ENCODE measurements around the gene PTS. TPM values are rescaled to one million over a fixed set of nuclear protein-coding genes. Genes with fewer than 3 reads are reported as not detected.
A peak's percentile ranks its signal among the peaks of the same experiment; 100 is the strongest.
"Not testable (repeated sequence)": the region's sequence is repeated elsewhere in the genome, so short reads cannot be mapped to it uniquely, and the experiment has no call there.

The PTS gene
- polyA plus RNA-seq, 2 of the 4 experiments (the other 2 are of a cell fraction), result 33.9 to 48.5 TPM

- ATAC-seq (no peak), FAIRE-seq (no peak), DNase-seq (ENCODE audit: low read depth in 1 of 2, low spot score in 1 of 2) (no peak)
- POLR2A ChIA-PET, result no interaction called here
- Histone ChIP-seq H3K4me2 (no peak overlapping the region), H3K9me3 (no peaks in the 10 kb centered on the region), H3K27ac (no peak overlapping the region), H3K4me3 (no peak overlapping the region), H3K4me1 (no peaks in the 10 kb centered on the region)
- CTCF ChIA-PET, result no interaction called here
- no peak for TF ChIP-seq HEYL (CRISPR knock-in tag; IDR thresholded peaks at IDR 0.05)
- no peak for TF ChIP-seq FOSB (CRISPR knock-in tag; IDR thresholded peaks at IDR 0.05)
- TF ChIP-seq RNF2 (IDR thresholded peaks at IDR 0.05; ENCODE audit: borderline replicate concordance, low read depth), result no peak
- TF ChIP-seq RARB (CRISPR knock-in tag; IDR thresholded peaks at IDR 0.05), result no peak
- no peak for TF ChIP-seq RAD21 (conservative IDR thresholded peaks at IDR 0.05 in 1 of 2, IDR thresholded peaks at IDR 0.05 in 1 of 2)
- TF ChIP-seq, protein P1, sequence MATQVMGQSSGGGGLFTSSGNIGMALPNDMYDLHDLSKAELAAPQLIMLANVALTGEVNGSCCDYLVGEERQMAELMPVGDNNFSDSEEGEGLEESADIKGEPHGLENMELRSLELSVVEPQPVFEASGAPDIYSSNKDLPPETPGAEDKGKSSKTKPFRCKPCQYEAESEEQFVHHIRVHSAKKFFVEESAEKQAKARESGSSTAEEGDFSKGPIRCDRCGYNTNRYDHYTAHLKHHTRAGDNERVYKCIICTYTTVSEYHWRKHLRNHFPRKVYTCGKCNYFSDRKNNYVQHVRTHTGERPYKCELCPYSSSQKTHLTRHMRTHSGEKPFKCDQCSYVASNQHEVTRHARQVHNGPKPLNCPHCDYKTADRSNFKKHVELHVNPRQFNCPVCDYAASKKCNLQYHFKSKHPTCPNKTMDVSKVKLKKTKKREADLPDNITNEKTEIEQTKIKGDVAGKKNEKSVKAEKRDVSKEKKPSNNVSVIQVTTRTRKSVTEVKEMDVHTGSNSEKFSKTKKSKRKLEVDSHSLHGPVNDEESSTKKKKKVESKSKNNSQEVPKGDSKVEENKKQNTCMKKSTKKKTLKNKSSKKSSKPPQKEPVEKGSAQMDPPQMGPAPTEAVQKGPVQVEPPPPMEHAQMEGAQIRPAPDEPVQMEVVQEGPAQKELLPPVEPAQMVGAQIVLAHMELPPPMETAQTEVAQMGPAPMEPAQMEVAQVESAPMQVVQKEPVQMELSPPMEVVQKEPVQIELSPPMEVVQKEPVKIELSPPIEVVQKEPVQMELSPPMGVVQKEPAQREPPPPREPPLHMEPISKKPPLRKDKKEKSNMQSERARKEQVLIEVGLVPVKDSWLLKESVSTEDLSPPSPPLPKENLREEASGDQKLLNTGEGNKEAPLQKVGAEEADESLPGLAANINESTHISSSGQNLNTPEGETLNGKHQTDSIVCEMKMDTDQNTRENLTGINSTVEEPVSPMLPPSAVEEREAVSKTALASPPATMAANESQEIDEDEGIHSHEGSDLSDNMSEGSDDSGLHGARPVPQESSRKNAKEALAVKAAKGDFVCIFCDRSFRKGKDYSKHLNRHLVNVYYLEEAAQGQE (IDR thresholded peaks at IDR 0.05), result no peak
- TF ChIP-seq ZC3H11A (IDR thresholded peaks at IDR 0.05), result no peak
- TF ChIP-seq CHD2 (IDR thresholded peaks at IDR 0.05; ENCODE audit: low read length, partially characterized antibody), result no peak
- TF ChIP-seq MYC (IDR thresholded peaks at IDR 0.05; ENCODE audit: borderline replicate concordance, low read length), result no peak
- no peak for TF ChIP-seq RFX5 (IDR thresholded peaks at IDR 0.05)
- no peak for TF ChIP-seq NFE2L2 (conservative IDR thresholded peaks at IDR 0.05; ENCODE audit: low read length)
- no peak for TF ChIP-seq HOXA7 (CRISPR knock-in tag; IDR thresholded peaks at IDR 0.05)
- TF ChIP-seq ATOH8 (CRISPR knock-in tag; IDR thresholded peaks at IDR 0.05; ENCODE audit: low read depth), result no peak
Measured at GRCh38 chr11:112186304-112186703, 39.9 kb upstream of the PTS start.

DNA sequence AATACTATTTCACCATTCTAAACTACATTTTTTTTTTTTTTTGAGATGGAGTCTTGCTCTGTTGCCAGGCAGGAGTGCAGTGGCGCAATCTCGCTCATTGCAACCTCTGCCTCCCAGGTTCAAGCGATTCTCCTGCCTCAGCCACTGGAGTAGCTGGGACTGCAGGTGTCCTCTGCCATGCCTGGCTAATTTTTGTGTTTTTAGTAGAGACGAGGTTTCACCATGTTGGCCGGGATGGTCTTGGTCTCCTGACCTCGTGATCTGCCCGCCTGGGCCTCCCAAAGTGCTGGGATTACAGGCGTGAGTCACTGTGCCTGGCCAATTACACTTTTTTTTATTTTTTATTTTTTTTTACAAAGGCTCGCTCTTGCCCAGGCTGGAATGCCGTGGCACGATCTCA, 31.1 kb upstream of the PTS start:
- peaks cover 14% of the 10 kb centered on the region for H3K4me1 ChIP-seq
- DNase-seq (ENCODE audit: low read depth in 1 of 2, low spot score in 1 of 2); CTCF ChIA-PET; H3K27ac ChIP-seq; H3K4me2 ChIP-seq; ATAC-seq; H3K9me3 ChIP-seq; POLR2A ChIA-PET; FAIRE-seq; H3K4me3 ChIP-seq: not testable (repeated sequence)
- WGBS (ENCODE audit: missing lambda C conversion rate), result 90% methylated on average over 11 of the region's 11 CpGs

DNA sequence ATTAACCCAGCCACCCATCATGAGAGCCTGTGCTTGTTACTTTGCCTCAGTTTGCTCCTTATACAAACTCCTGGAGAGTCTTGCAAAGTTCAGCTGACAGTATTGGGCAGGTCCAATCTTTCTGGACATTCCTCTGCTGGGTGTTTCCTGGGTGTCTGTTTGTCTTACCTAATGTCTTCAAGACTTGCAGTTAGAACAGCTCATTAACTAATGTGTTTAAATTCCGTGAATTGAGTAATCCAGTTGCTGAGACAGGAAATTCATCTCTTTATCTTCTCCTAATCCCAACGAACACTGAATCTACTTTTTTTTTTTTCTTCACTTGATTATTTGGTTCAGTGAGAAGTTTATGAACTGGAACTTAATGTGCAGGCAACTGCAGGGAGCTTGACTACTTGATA, 30.3 kb upstream of the PTS start:
- Histone ChIP-seq H3K4me1 (peaks cover 14% of the 10 kb centered on the region), H3K9me3 (no peaks in the 10 kb centered on the region), H3K27ac (peak overlapping the region in 1 of 2 experiments; percentile 13; a peak in 1 of 6 replicates), H3K4me2 (peak overlapping the region; percentile 51; the same call in 2 of the 3 replicates), H3K4me3 (no peak overlapping the region)
- WGBS (ENCODE audit: missing lambda C conversion rate), result 17% methylated on average over 2 of the region's 2 CpGs
- no peak for TF ChIP-seq CHD4 (IDR thresholded peaks at IDR 0.05; ENCODE audit: borderline replicate concordance)
- no peak for TF ChIP-seq RNF2 (IDR thresholded peaks at IDR 0.05; ENCODE audit: borderline replicate concordance, low read depth)
- no peak for TF ChIP-seq FOSB (CRISPR knock-in tag; IDR thresholded peaks at IDR 0.05)
- TF ChIP-seq CBX8 (IDR thresholded peaks at IDR 0.05), result no peak
- TF ChIP-seq, protein P2, sequence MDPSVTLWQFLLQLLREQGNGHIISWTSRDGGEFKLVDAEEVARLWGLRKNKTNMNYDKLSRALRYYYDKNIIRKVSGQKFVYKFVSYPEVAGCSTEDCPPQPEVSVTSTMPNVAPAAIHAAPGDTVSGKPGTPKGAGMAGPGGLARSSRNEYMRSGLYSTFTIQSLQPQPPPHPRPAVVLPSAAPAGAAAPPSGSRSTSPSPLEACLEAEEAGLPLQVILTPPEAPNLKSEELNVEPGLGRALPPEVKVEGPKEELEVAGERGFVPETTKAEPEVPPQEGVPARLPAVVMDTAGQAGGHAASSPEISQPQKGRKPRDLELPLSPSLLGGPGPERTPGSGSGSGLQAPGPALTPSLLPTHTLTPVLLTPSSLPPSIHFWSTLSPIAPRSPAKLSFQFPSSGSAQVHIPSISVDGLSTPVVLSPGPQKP (IDR thresholded peaks at IDR 0.05; ENCODE audit: low read depth, low read length), result no peak
- TF ChIP-seq RFX5 (IDR thresholded peaks at IDR 0.05), result no peak
- no peak for TF ChIP-seq HOXA7 (CRISPR knock-in tag; IDR thresholded peaks at IDR 0.05)
- POLR2A ChIA-PET, result no interaction called here
- DNase-seq (ENCODE audit: low read depth in 1 of 2, low spot score in 1 of 2), result peak in 1 of 2 experiments; percentile 11
- FAIRE-seq, result no peak
- CTCF ChIA-PET, result interaction anchor here (0.8 to 1.0 kb wide), 2 partner anchors 84 to 1094 kb away, joined by 3 to 4 read pairs; no protein-coding TSS in a partner anchor
- no peak for ATAC-seq

Measured in A549 (cell line).